Measurements from ENCODE around the gene PCNX3. TPM values are rescaled to one million over a fixed set of nuclear protein-coding genes. Genes with fewer than 3 reads are reported as not detected.
A peak's percentile ranks its signal among the peaks of the same experiment; 100 is the strongest.

The PCNX3 gene
- total and polyA plus RNA-seq, 2 of the 13 experiments (the other 11 are each of a cell fraction or from before 2014, with no cell fraction given): 16.2 to 23.0 TPM

- H3K27me3 ChIP-seq (ENCODE audit: control insufficient read depth in 1 of 2, insufficient read depth in 2 of 2, low read length in 2 of 2): no peaks in the 10 kb centered on the region
- no peak overlapping the region for H3K9ac ChIP-seq (ENCODE audit: insufficient read depth, low read depth, low read length)
- no peak overlapping the region for H2AFZ ChIP-seq (ENCODE audit: low read length)
- H3K4me3 ChIP-seq (replicated peaks in 1 of 3; ENCODE audit: insufficient read depth in 1 of 3, low read depth in 2 of 3, low read length in 3 of 3): no peak overlapping the region
- 0 out of 2 replicates have a peak, but pooled peaks have one; percentile 18 for TF ChIP-seq PRDM15 (CRISPR knock-in tag; IDR thresholded peaks at IDR 0.05)
- TF ChIP-seq ZNF577 (CRISPR knock-in tag; IDR thresholded peaks at IDR 0.05; ENCODE audit: borderline replicate concordance, low read depth): no peak
- H3K4me1 ChIP-seq (ENCODE audit: insufficient read depth, low read length): peaks cover 15% of the 10 kb centered on the region
- no peak for DNase-seq (ENCODE audit: low spot score)
- no peaks in the 10 kb centered on the region for H3K36me3 ChIP-seq (replicated peaks in 1 of 2; ENCODE audit: control insufficient read depth in 1 of 2, insufficient read depth in 2 of 2, low read length in 2 of 2)
- H4K20me1 ChIP-seq (ENCODE audit: insufficient read depth, low read length): no peaks in the 10 kb centered on the region
- in situ Hi-C loops (cut with HindIII; ENCODE audit: extremely low pct_ligation_motif_present, low pct_unique_long_range_greater_than_20kb) (loop anchor here (5.0 kb wide), 1 partner anchor 47 kb away; no protein-coding TSS in a partner anchor), intact Hi-C loops (cut with micrococcal nuclease; ENCODE audit: unreplicated experiment) (no loop called here)
- ATAC-seq: no peak
- no peak overlapping the region for H3K4me2 ChIP-seq (ENCODE audit: low read depth, low read length)
- no peaks in the 10 kb centered on the region for H3K9me3 ChIP-seq (ENCODE audit: low read length)
- no peaks in the 10 kb centered on the region for H3K79me2 ChIP-seq (ENCODE audit: insufficient read depth, low read length)
- 100% methylated on average over 2 of the region's 9 CpGs for WGBS (ENCODE audit: low lambda C conversion rate)
- H3K27ac ChIP-seq (ENCODE audit: extremely low read length, insufficient read depth, low read length): no peak overlapping the region
- CTCF ChIA-PET (ENCODE audit: low intra/inter-chr PET ratio, low total read pairs): interaction anchor here (2.2 kb wide), 1 partner anchor 15 kb away, joined by 16 read pairs; no protein-coding TSS in a partner anchor
- POLR2A ChIA-PET: no interaction called here
- FAIRE-seq: no peak
- no TSS peak for BruUV-seq (replicated peaks)
These were observed 25.9 kb upstream of the PCNX3 start for GRCh38 chr11:65589444-65590239.
